Left renal pelvis (tissue), 4 donors: ENCODE results near the gene RAB39A. TPM values are rescaled to one million over a fixed set of nuclear protein-coding genes. Genes with fewer than 3 reads are reported as not detected.

Experiments
- DNase-seq, 4 donors: peaks; one replicate each; pipeline ENCODE4 v3.0.0-alpha.2; 2013; ENCODE audit warnings: low read depth in 4 of 4, low spot score in 3 of 4
- polyA plus RNA-seq, 4 donors: library from polyadenylated mRNA; unstranded; fragments of 120-200 nt; gene quantifications; one replicate each; pipeline ENCODE4 v1.2.1, GENCODE V29; 2013; ENCODE audit not compliant: insufficient read length in 4 of 4

Gene RAB39A
- polyA plus RNA-seq, 4 donors, result 0.47 to 0.92 (median 0.67) TPM

- no peak for DNase-seq
Measured at GRCh38 chr11:107957109-107957588, 28.9 kb downstream of the RAB39A start.

DNA sequence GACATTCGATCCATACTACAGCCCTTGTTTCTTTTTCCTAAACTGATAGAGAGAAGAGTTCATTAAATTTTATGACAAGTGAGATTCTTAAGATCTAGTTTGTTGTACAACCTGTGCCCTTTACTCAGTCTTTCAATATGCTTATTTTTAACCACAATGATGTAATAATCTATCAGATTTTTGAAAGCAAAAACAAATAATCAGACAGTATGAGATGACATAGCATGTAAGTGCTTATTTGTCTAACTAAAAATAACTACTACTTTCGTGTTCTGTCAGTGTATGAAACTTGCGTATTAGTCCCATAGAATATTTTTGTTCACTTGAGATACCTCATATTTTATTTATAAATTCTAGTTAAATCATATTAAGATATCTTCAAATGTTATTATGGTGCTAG is 33.2 kb downstream of the RAB39A start:
- no peak for DNase-seq

DNA sequence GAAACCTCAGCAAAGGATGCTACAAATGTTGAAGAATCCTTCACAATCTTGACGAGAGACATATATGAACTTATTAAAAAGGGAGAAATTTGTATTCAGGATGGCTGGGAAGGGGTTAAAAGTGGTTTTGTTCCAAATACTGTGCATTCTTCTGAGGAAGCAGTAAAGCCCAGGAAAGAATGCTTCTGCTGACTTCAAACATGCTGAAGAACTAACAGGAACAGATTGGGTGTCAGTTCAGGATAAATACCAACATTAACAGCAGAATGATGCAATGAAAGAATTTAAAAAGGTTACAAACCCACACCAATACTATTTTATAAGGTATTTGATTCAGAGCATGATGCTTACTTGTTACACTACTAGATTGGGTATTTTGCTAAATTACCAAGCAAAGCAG is 33.9 kb downstream of the RAB39A start:
- no peak for DNase-seq

DNA sequence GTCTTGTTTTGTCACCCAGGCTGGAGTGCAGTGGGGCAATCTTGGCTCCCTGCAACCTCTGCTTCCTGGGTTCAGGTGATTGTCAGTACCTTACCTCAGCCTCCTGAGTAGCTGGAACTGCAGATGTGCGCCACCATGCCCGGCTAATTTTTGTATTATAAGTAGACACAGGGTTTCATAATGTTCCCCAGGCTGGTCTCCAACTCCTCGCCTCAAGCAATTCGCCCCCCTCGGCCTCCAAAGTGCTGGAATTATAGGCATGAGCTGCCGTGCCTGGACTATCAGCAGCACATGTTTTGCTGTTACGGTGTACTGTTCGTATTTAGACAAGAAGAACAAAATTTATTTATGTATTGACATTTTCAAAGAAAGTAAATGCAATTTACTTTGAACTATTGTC is 34.8 kb downstream of the RAB39A start:
- DNase-seq, result no peak

DNA sequence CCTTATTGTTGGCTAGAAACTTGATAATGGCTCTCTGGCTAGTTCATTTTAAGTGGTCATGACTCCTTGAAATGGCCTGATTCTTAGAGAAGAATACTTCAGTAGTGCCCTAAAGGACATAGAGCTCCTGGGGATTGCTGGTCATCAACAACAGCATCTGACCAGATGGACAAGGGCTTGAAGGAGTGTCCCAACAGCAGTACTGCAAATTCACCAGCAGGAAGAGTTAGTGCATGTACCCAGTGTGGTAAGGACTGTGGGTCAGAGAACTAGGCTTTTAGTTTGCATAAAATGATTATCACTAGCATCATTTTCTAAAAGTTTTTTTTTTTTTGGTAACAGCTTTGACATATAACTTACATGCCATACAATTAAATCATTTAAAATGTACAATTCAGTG is 41.0 kb downstream of the RAB39A start:
- DNase-seq, result no peak

- DNase-seq, result no peak
Measured at GRCh38 chr11:107970049-107970448, 41.8 kb downstream of the RAB39A start.

DNA sequence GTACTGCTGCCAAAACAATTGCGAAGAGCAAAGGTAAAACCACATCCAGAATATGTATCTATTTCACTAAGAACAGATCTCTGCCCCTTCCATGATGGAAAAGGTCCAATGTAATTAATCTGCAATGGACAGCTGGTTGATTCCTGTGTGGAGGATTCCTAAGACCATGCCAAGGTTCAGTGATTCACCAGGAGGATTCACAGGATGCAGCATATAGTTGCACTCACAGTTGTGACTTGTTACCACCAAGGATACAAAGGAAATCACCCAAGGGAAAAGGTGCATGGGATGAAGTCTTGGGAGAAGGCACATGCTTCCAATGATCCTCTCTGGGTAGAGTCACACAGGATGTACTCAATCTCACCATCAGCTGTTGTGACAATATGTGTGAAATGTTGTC is 45.4 kb downstream of the RAB39A start:
- DNase-seq, result no peak

DNA sequence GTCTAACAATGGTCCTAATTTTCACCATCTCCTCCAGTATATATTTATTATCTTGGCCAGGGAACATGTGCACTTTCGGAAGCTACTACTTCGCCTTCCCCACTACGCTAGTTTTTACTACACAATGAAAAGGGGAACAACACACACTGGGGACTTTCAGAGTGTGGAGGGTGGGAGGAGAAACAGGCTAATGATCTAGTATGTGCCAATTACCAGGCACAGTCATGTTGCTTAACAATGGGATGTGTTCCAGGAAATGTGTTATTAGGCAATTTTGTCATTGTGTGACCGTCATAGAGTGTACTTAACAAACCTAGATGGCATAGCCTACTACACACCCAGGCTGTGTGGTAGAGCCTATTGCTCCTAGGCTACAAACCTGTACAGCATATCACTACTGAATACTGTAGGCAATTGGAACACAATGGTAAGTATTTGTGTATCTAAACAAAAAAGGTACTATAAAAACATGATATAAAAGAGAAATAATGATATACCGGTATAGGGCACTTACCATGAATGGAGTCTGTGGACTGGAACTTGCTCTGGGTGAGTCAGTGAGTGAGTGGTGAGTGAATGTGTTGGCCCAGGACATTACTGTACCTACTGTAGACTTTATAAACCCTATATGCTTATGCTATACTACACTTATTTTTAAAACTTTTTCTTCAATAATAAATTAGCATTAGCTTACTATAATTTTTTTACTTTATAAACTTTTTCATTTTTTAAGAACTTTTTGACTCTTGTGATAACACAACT is 60.3 kb downstream of the RAB39A start:
- DNase-seq, result no peak

- no peak for DNase-seq
Measured at GRCh38 chr11:107991868-107992414, 63.7 kb downstream of the RAB39A start.

DNA sequence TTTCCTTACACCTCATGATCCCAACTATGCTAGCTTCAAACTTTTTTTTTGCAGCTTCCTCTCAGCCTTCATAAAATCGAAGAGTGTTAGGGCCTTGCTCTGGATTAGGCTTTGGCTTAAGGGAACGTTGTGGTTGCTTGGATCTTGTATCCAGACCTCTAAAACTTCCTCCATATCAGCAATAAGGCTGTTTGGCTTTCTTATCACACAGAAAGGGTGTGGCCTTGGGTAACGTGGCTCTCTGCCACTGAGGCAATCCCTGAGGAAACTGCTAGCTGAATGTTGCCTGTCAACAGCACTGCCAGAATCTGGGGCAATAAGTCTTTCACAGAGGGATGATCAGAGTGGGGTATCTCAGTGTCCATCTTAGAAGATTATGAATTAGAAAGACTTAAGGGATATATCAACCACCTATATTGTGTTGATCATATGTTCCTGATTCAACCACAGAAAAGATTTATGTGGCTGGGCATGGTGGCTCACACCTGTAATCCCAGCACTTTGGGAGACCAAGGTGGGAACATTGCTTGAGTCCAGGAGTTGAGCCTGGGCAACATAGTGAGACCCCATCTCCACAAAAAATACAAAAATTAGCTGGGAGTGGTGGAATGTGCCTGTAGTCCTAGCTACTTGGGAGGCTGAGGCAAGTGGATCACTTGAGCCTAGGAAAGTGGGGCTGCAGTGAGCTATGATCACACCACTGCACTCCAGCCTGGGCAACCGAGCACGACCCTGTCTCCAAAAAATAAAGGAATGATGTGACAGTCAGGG is 67.9 kb downstream of the RAB39A start:
- no peak for DNase-seq

- no peak for DNase-seq
Measured at GRCh38 chr11:107998761-107999160, 70.5 kb downstream of the RAB39A start.

GRCh38 chr11:107999759-108000455 is 71.7 kb downstream of the RAB39A start:
- DNase-seq, result peak in 2 of 4 donors; percentile 14 to 25

- DNase-seq, result no peak
Measured at GRCh38 chr11:108002476-108002875, 74.2 kb downstream of the RAB39A start.

- no peak for DNase-seq
Measured at GRCh38 chr11:108003623-108004022, 75.4 kb downstream of the RAB39A start.

- DNase-seq, result no peak
Measured at GRCh38 chr11:108007819-108008218, 79.6 kb downstream of the RAB39A start.

DNA sequence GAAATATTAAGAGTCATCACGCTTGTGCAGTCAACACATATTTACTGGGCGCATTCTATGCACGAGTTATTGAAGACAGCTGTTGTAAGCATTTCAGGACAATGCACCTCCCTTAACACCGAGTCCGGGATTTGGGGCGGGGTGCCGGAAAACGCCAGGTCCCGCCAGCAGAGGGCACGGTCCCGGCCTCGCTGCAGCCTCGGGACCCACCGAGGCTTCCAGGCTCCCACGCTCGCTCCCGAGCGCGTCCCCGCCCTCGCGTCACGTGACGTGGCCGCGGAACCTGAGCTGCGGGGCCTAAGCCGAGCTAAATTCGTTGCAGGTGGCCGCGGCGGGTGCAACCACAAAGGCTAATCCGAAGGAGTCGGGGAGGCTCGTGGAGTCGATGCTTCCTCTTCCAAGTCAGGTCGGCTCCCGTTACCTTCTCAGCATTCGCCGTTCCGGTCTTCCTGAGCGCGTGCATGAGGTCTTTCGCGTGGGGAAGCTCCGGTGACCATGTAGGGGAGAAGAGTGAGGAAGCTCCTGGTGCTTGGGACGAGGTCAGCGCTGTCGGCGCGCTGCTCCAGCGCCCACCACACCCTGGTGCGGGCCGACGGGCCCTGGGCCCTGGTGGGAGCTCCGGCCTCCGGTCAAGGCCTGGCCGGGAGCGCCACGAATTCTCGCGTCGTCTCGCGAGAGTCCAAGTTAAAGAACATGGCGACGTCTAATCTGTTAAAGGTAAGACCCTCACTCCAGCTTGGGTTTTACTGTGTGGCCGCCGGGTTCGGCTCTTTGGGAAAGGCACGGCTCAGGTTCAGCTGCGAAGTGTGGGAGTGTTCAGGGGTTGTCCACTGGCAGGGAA is 80.6 kb downstream of the RAB39A start, which contains the start of gene CUL5:
Gene CUL5 (plus strand): TSS at position 243 of the 841 bp plus-strand sequence. CDS start 451 bp downstream, at position 694.
- DNase-seq, result peak; percentile 87 to 90 (median 90)

- DNase-seq, result peak in 1 of 4 donors; percentile 6
Measured at GRCh38 chr11:108009497-108010370, 81.5 kb downstream of the RAB39A start.

- DNase-seq, result no peak
Measured at GRCh38 chr11:108012139-108012725, 84.0 kb downstream of the RAB39A start.
